Psoas muscle (tissue), 8 donors: ENCODE measurements around the gene HS3ST6. TPM values are rescaled to one million over a fixed set of nuclear protein-coding genes. Genes with fewer than 3 reads are reported as not detected.

ENCODE experiments used
- ATAC-seq, 4 donors: fragments of 200-7000 bp; cut with Tn5 transposase; one replicate each; pipeline ENCODE4 v1.9.1; 2020; ENCODE audit warnings: moderate library complexity in 3 of 4, mild to moderate bottlenecking in 2 of 4
- DNase-seq, 2 donors: peaks; one replicate each; pipeline ENCODE4 v3.0.0-alpha.2; 2020
- H3K27ac ChIP-seq: fragments of 200-600 bp; one replicate; pipeline ENCODE4 v1.8.0; 2022
- H3K27me3 ChIP-seq, 3 donors: fragments of 200-600 bp in 1 of 3; one replicate each; pipeline versions ENCODE4 v1.6.1 to v1.8.0; 2013 to 2022; ENCODE audit warnings: low read length in 2 of 3, mild to moderate bottlenecking in 2 of 3, moderate library complexity in 1 of 3; ENCODE audit not compliant: insufficient read depth in 3 of 3
- H3K36me3 ChIP-seq, 2 donors: fragments of 200-600 bp in 1 of 2; one replicate each; pipeline versions ENCODE4 v1.6.1 to v1.8.0; 2013 to 2022; ENCODE audit warnings: low read depth in 1 of 2, mild to moderate bottlenecking in 1 of 2, moderate library complexity in 1 of 2; ENCODE audit not compliant: insufficient read depth in 1 of 2
- H3K4me1 ChIP-seq: fragments of 200-600 bp; one replicate; pipeline ENCODE4 v1.8.0; 2022
- H3K4me3 ChIP-seq: fragments of 200-600 bp; one replicate; pipeline ENCODE4 v1.8.0; 2022; ENCODE audit warnings: mild to moderate bottlenecking
- H3K9me3 ChIP-seq: fragments of 200-600 bp; one replicate; pipeline ENCODE4 v1.8.0; 2022
- CTCF ChIP-seq: fragments of 200-600 bp; IDR thresholded peaks from one replicate; pipeline ENCODE4 v1.8.0; 2022; ENCODE audit warnings: antibody characterized with exemption
- WGBS, 3 donors: extraction: QIAGEN DNeasy Blood & Tissue Kit; methylation state at CpG; one replicate each; pipeline versions ENCODE4 v1.1.6 to v1.1.7; 2013; 5-methylcytosine and 5-hydroxymethylcytosine counted together
- intact Hi-C, 2 donors: fragments of 100-400 bp; cut with DNase I; formaldehyde crosslinking; loops; one replicate each; pipeline versions ENCODE4 v1.11.0 to v1.14.2; 2022
- polyA plus RNA-seq, 3 donors: library from polyadenylated mRNA; stranded (reverse); fragments of 200-250 nt; gene quantifications; one replicate each; pipeline ENCODE4 v1.2.3, GENCODE V29; 2013
- total RNA-seq, 4 donors: library from RNA; stranded (reverse); fragmentation: NEBNext Ultra II Directional in 2 of 4; extraction: Animal tissue kit (Norgen Biotek cat#: 25700) in 2 of 4; gene quantifications; one replicate each; pipeline versions ENCODE4 v1.2.1 to v1.2.4, GENCODE V29; 2021 to 2023
- donor health status: healthy with polysubstance abuse.
- donor health status: DM: no; HTN: no; CAD: no; lungs with moderate emphysema.
- donor health status: Bipolar disorder and iron deficiency.
- donor health status: healthy.
- donor health status: DM: yes; HTN: yes; CAD: no.
- donor health status: DM: no; HTN: no; CAD: no.
- donor health status: DM: no; HTN: no; CAD: no.
- donor health status: DM: yes; HTN: yes; CAD: no.

HS3ST6 gene
- total and polyA plus RNA-seq, 7 donors = not detected

DNA sequence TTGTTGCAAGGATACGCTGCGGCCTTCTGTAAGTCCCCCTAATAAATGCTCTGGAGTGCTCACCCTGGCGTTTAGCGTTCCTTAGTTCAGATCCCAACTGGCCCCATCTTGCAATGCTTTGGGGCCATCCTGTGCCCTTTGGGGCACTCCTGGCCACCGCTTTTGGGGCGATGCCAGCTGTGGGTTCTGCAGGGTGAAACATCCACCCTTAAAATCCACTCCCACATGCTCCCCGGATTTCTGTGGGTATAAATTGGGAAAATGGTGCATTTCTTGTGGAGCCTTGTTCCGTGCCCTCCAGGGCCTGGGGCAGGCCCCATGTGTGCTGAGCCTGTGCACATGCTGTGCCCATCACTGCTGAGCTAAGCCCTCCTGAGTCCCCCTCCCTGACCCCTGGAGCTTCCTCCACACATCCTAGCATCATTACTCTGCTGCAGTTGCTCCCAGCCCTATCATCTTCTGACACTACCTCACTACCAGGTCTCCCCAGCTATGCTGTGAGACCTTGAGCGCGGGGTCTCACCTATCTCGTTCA lies 18.8 kb upstream of the HS3ST6 start:
- Histone ChIP-seq H3K4me1 (peaks cover 23% of the 10 kb centered on the region), H3K36me3 (peaks cover 7 to 46% of the 10 kb centered on the region in 2 donors), H3K9me3 (no peaks in the 10 kb centered on the region), H3K27ac (no peak overlapping the region), H3K27me3 (no peaks in the 10 kb centered on the region), H3K4me3 (no peak overlapping the region)
- intact Hi-C loops = loop anchor here in 1 of 2 donors (10.0 kb wide), 1 partner anchor 322 kb away; the partner anchor contains the start of genes CRAMP1 and IFT140
- DNase-seq (no peak), ATAC-seq (no peak)
- 91 to 94% (median 93%) methylated on average over 11 of the region's 11 CpGs for WGBS, 3 donors
- no peak for TF ChIP-seq CTCF

DNA sequence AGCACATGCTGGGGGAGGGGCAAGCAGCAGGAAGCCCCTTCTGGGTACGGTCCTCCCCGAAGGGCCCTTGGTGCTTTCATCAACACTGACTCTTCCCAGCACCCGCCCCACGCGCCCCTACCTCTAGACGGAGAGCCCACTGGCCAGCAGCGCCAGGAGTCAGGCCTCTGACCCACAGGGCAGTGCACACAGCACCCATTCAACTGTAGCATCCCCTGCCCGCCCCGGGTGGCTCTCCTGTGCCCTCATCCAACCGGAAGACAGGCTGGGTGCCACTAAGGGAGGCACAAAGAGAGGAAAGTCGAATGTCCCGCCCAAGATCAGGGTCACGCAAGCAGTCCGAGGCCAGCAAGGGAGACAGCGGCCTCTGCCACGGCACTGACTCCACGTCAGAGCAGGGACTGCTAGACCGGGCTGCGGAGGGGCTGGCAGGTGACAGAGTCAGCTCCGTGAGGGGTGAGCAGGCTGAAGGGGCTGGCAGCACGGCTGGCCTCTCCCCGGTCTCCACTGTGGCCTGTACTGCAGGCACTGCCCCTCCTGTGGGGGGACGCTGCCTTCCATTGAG lies 15.0 kb upstream of the HS3ST6 start:
- Histone ChIP-seq H3K9me3 (no peaks in the 10 kb centered on the region), H3K27ac (no peak overlapping the region), H3K4me3 (no peak overlapping the region), H3K4me1 (peaks cover 3% of the 10 kb centered on the region), H3K36me3 (peaks cover under 1 to 17% of the 10 kb centered on the region in 2 donors), H3K27me3 (no peaks in the 10 kb centered on the region)
- DNase-seq (no peak), ATAC-seq (no peak)
- 57 to 70% (median 59%) methylated on average over 21 to 23 of the region's 23 CpGs for WGBS, 3 donors
- no peak for TF ChIP-seq CTCF
- intact Hi-C loops = loop anchor here (5.0 to 10.0 kb wide), 2 partner anchors 71 to 318 kb away; partner anchors contain the start of genes CRAMP1 (in 1 of the 2) and IFT140 (in 1 of the 2)

DNA sequence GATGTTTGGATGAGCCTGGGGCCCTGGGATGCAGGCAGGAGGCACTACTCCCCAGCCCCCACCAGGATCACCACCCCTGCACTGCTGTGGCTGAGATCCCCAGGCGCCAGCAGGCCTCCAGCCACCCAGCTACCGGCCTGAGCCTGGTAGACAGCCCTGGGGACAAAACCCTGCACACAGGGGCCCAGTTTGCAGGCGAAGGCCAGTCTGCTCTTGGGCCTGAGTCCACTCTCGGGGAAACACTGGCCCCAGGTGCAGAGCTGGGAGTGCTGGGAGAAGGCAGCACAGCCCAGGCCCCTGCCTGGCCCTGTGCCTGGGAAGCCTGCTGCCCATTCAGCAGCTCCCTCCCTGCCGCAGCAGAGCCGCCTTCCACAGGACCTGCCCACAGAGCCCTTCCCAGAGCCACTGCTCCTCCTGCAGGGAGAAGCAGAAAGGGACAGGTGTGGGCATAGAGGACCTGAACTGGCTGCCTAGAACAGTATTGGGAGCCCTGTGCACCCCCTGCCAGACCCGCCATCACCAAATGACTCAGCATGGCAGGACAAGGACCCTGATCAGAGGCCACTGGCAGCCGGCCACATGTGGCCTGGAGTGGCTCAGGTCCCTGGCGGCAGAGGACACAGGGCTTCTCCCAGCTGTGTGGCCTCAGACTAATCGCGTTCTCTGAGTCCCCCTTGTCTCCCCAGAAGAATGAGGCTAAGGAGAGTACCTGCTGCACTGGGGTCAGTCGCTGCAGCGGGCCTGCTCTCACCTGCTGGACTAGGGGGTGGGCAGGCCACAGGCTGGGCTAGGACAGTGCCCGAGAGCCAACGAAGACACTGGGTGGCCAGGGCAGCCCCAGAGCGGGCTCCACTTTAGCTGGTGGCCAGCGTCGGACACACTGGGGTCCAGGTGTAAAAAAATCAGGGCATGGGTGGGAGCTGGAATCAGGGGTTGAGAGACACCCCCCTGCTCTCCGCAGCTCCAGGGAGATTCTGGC lies 14.1 kb upstream of the HS3ST6 start:
- DNase-seq = no peak
- H3K4me3 ChIP-seq = no peak overlapping the region
- TF ChIP-seq CTCF = no peak
- H3K36me3 ChIP-seq = peaks cover 0 to 8% of the 10 kb centered on the region in 2 donors
- intact Hi-C loops = loop anchor here (5.0 to 10.0 kb wide), 2 partner anchors 70 to 318 kb away; partner anchors contain the start of genes CRAMP1 (in 1 of the 2) and IFT140 (in 1 of the 2)
- no peaks in the 10 kb centered on the region for H3K27me3 ChIP-seq
- no peaks in the 10 kb centered on the region for H3K9me3 ChIP-seq
- peaks cover 3% of the 10 kb centered on the region for H3K4me1 ChIP-seq
- no peak for ATAC-seq
- no peak overlapping the region for H3K27ac ChIP-seq
- 62 to 70% (median 68%) methylated on average over 19 of the region's 19 CpGs for WGBS, 3 donors

DNA sequence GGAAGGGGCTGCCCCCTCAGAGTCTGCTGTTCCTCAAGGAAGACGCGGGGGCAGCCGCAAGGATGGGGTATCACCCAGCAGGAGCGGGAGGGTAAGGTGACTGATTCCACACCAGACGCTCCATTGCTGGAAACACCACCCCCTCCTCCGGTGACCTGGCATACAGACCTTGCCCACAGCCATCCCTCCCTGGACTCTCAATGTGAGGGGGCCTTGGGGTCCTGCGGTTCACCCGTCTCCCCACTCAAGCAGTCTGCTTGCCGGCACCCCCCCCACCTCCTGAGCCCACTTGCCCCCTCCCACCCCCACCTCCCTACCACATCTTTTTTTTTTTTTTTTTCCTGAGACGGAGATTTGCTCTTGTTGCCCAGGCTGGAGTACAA lies 12.1 kb upstream of the HS3ST6 start:
- intact Hi-C loops = loop anchor here (5.0 to 10.0 kb wide), 2 partner anchors 68 to 316 kb away; partner anchors contain the start of genes CRAMP1 (in 1 of the 2) and IFT140 (in 1 of the 2)
- no peak for TF ChIP-seq CTCF
- no peaks in the 10 kb centered on the region for H3K36me3 ChIP-seq
- no peak overlapping the region for H3K4me3 ChIP-seq
- WGBS, 3 donors = 77 to 95% (median 81%) methylated on average over 8 to 10 of the region's 10 CpGs
- H3K9me3 ChIP-seq = no peaks in the 10 kb centered on the region
- H3K27ac ChIP-seq = no peak overlapping the region
- peaks cover 0 to 4% (median 0%) of the 10 kb centered on the region in 3 donors for H3K27me3 ChIP-seq
- H3K4me1 ChIP-seq = peaks cover 3% of the 10 kb centered on the region
- DNase-seq = no peak
- no peak for ATAC-seq
